OCI-LY3 (cell line): ENCODE measurements around the gene CHAF1A.

Experiments
- H2AFZ ChIP-seq: fragments of 200-600, 300-600 bp; shearing (Covaris generic); 2 replicates; pipeline ENCODE4 v1.6.0; 2014; ENCODE audit warnings: antibody characterized with exemption, low read depth, low read length
- H3K27ac ChIP-seq: fragments of 200-600, 300-600 bp; sonication (generic); 2 replicates; pipeline ENCODE4 v1.5.1; 2014; ENCODE audit warnings: mild to moderate bottlenecking, low read length, moderate library complexity, mixed read lengths
- H3K27me3 ChIP-seq: fragments of 200-600, 300-600 bp; sonication (generic); 2 replicates; pipeline ENCODE4 v1.6.1; 2014; ENCODE audit warnings: low read depth, low read length, mixed read lengths
- H3K36me3 ChIP-seq: fragments of 200-600, 300-600 bp; sonication (generic); replicated peaks from 2 replicates; pipeline ENCODE3; 2014; ENCODE audit warnings: low read depth, low read length, mixed read lengths
- H3K4me1 ChIP-seq: fragments of 300-600, 200-600 bp; sonication (generic); 2 replicates; pipeline ENCODE4 v1.6.1; 2014; ENCODE audit warnings: low read length, mixed read lengths
- H3K4me2 ChIP-seq: fragments of 200-600, 300-600 bp; sonication (generic); 2 replicates; pipeline ENCODE4 v1.6.1; 2014; ENCODE audit warnings: low read length, mixed read lengths
- H3K4me3 ChIP-seq: fragments of 300-600, 200-600 bp; sonication (generic); 2 replicates; pipeline ENCODE4 v1.5.1; 2014; ENCODE audit warnings: antibody characterized with exemption, mild to moderate bottlenecking, low read length, moderate library complexity
- H3K79me2 ChIP-seq: fragments of 300-600, 200-600 bp; shearing (Covaris generic); 2 replicates; pipeline ENCODE4 v1.6.1; 2014; ENCODE audit warnings: mild to moderate bottlenecking, low read length, mixed read lengths
- H3K9ac ChIP-seq: fragments of 300-600, 200-600 bp; shearing (Covaris generic); 2 replicates; pipeline ENCODE4 v1.6.0; 2014; ENCODE audit warnings: mild to moderate bottlenecking, low read length, moderate library complexity
- H3K9me3 ChIP-seq: fragments of 200-600, 300-600 bp; shearing (Covaris generic); 2 replicates; pipeline ENCODE4 v1.6.1; 2014; ENCODE audit warnings: low read length, mixed read lengths; ENCODE audit not compliant: insufficient read depth
- H4K20me1 ChIP-seq: fragments of 200-600, 300-600 bp; sonication (generic); 2 replicates; pipeline ENCODE4 v1.6.1; 2016; ENCODE audit warnings: low read length, mixed read lengths; ENCODE audit not compliant: insufficient read depth
- CTCF ChIP-seq: fragments of 200-600, 300-600 bp; sonication (generic); IDR thresholded peaks from 2 replicates; pipeline ENCODE4 v1.5.1; 2014; ENCODE audit warnings: antibody characterized with exemption, low read length, low read depth
- EZH2phosphoT487 ChIP-seq: fragments of 200-600 bp; shearing (Covaris generic); IDR thresholded peaks from 2 replicates; pipeline ENCODE4 v1.6.1; 2018; ENCODE audit warnings: antibody characterized with exemption, mixed run types, low read depth

Gene CHAF1A

GRCh38 chr19:4448147-4448985 is 45.9 kb downstream of the CHAF1A start:
- no peaks in the 10 kb centered on the region; the same call in 1 of the 2 replicates for H4K20me1 ChIP-seq
- H3K27ac ChIP-seq: no peak overlapping the region
- no peaks in the 10 kb centered on the region for H3K9me3 ChIP-seq
- no peak overlapping the region for H2AFZ ChIP-seq
- H3K79me2 ChIP-seq: no peaks in the 10 kb centered on the region
- H3K9ac ChIP-seq: no peak overlapping the region
- no peaks in the 10 kb centered on the region for H3K27me3 ChIP-seq
- no peak overlapping the region for H3K4me2 ChIP-seq
- no peaks in the 10 kb centered on the region for H3K4me1 ChIP-seq
- H3K4me3 ChIP-seq: no peak overlapping the region
- no peak for TF ChIP-seq EZH2phosphoT487
- TF ChIP-seq CTCF: no peak
- peaks cover 60% of the 10 kb centered on the region for H3K36me3 ChIP-seq

- Histone ChIP-seq H3K9me3 (no peaks in the 10 kb centered on the region), H2AFZ (no peak overlapping the region), H3K4me2 (no peak overlapping the region), H3K4me1 (no peaks in the 10 kb centered on the region), H3K27me3 (no peaks in the 10 kb centered on the region), H3K79me2 (no peaks in the 10 kb centered on the region), H3K27ac (no peak overlapping the region), H3K4me3 (no peak overlapping the region), H4K20me1 (no peaks in the 10 kb centered on the region), H3K9ac (no peak overlapping the region), H3K36me3 (peaks cover 60% of the 10 kb centered on the region)
- no peak for TF ChIP-seq CTCF
- TF ChIP-seq EZH2phosphoT487: no peak
Measured at GRCh38 chr19:4449022-4449638, 46.7 kb downstream of the CHAF1A start.

GRCh38 chr19:4449639-4450028 is 47.2 kb downstream of the CHAF1A start:
- no peak for TF ChIP-seq CTCF
- TF ChIP-seq EZH2phosphoT487: no peak
- H3K9me3 ChIP-seq: no peaks in the 10 kb centered on the region
- H3K9ac ChIP-seq: no peak overlapping the region
- H3K27ac ChIP-seq: no peak overlapping the region
- no peaks in the 10 kb centered on the region for H3K4me1 ChIP-seq
- no peaks in the 10 kb centered on the region for H3K27me3 ChIP-seq
- no peaks in the 10 kb centered on the region for H3K79me2 ChIP-seq
- peaks cover 56% of the 10 kb centered on the region for H3K36me3 ChIP-seq
- H3K4me2 ChIP-seq: no peak overlapping the region
- H2AFZ ChIP-seq: no peak overlapping the region
- H4K20me1 ChIP-seq: no peaks in the 10 kb centered on the region
- H3K4me3 ChIP-seq: no peak overlapping the region

GRCh38 chr19:4452230-4452990 is 50.0 kb downstream of the CHAF1A start:
- Histone ChIP-seq H3K4me3 (no peak overlapping the region), H3K79me2 (peaks cover 9% of the 10 kb centered on the region), H3K9me3 (no peaks in the 10 kb centered on the region), H4K20me1 (peaks cover 15% of the 10 kb centered on the region; the same call in 1 of the 2 replicates), H3K36me3 (peaks cover 32% of the 10 kb centered on the region), H3K9ac (no peak overlapping the region), H3K4me2 (no peak overlapping the region), H2AFZ (no peak overlapping the region), H3K4me1 (peaks cover 8% of the 10 kb centered on the region), H3K27ac (no peak overlapping the region), H3K27me3 (no peaks in the 10 kb centered on the region)
- TF ChIP-seq EZH2phosphoT487: no peak
- no peak for TF ChIP-seq CTCF
